T-helper 2 cell treated with Interferon-gamma antibody and Interleukin-4, amounts not matched to agents 100 ng/mL and 5 ng/mL, for 36 hours (primary cell): ENCODE measurements around the gene RNF157. TPM values are rescaled to one million over a fixed set of nuclear protein-coding genes. Genes with fewer than 3 reads are reported as not detected.
"Not testable (repeated sequence)": the region's sequence is repeated elsewhere in the genome, so short reads cannot be mapped to it uniquely, and the experiment has no call there.

ENCODE experiments used
- intact Hi-C: fragments of 100-400 bp; cut with micrococcal nuclease; formaldehyde crosslinking; loops from one replicate; pipeline ENCODE4 v1.15.1; 2023
- total RNA-seq: library from RNA; stranded (reverse); gene quantifications from 2 replicates; pipeline ENCODE4 v1.2.3, GENCODE V29; 2022

The RNF157 gene
- total RNA-seq, 1 donor from 2014 or later, result 66.0 TPM

DNA sequence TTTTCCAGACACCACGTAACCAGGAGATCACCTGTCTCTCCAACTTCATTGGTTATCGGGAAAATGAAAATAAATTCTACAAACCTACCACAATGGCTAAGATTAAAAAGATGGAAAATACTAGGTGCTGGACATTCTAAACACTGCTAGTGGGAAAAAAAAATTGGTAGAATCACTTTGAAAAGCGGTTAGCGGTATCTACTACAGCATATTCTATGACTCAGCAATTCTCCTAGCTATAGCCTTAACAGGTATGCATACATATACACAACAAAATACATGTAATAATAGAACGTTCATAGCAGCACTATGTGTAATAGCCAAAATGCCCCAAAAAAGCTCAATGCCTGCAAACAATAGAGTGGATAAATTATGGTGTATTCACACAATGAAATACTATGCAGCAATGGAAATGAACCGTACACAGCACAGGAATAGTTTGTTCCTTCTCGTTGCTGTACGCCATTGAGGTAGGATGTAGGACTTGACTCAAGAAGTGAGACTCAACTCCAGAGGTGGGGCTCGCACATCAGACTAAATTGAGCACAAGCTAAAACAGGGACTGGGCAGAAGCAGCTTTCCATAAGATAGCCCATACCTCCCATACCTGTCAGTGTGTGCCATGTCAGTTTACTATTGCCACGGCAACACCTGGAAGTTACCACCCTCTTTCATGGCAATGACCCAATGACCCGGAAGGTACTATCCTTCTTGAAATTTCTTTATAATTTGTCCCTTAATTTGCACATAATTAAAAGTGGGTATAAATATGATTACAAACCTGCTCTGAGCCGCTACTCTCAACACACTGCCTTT is 44.8 kb downstream of the RNF157 start:
- intact Hi-C loops, result no loop called here

DNA sequence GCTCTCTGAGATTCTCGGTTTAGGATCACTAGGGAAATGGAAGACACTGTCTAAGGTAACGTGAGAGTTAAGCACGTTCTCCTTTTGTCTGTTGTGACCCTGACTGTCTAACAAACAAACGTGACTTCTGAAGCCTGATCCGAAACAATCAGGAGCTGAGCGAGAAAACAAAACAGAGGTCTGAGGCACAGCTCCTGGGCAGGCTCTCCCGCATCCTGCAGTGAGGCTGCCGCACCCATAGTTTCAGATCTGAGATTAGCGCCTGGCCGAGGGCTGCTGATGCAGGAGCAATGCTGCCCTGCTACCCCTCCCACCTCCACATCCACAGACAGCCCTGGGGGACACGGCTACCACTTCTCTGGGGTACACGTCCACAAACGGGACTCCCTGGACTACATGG is 46.7 kb downstream of the RNF157 start:
- intact Hi-C loops, result loop anchor here (2.0 kb wide), 3 partner anchors 45 to 79 kb away; no protein-coding TSS in a partner anchor

DNA sequence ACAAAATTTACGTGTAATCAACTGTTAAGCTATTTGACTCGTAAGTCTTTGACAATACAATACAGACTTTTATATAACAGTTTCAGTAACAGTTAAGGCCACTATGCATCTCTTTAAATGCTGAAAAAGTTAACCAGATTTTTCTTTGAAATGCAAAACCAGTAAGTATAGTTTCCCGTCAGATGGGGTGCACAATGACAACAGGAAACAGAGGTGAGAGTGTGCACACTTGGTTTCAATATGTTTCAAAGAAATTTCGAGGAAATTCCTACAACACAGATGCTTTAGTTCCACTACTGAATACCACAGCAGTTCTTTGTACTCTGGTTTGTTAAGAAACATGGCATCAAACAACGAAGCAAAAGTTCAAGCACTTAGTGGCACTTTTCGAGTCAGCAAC is 48.4 kb downstream of the RNF157 start:
- intact Hi-C loops, result loop anchor here (1.0 to 2.0 kb wide), 5 partner anchors 10 to 81 kb away; no protein-coding TSS in a partner anchor

DNA sequence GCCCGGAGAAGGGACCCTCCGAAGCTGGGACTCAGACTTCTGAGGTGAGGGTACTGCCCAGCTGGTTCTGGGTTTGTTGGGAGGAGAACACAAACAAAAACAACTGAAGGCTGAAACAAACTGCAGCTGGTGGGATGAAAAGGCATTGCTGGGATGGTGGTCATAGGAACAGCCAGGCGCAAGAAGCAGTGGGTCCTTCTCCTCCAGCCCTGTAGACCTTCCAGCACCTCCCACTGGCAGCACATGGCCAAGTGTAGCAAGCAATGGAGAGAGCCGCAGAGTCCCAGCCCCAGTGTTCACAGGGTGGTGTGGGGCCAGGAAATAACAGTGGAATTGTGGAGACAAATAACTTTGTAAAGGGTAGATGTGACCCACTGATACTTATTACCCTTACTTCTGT is 50.6 kb downstream of the RNF157 start:
- intact Hi-C loops, result no loop called here

DNA sequence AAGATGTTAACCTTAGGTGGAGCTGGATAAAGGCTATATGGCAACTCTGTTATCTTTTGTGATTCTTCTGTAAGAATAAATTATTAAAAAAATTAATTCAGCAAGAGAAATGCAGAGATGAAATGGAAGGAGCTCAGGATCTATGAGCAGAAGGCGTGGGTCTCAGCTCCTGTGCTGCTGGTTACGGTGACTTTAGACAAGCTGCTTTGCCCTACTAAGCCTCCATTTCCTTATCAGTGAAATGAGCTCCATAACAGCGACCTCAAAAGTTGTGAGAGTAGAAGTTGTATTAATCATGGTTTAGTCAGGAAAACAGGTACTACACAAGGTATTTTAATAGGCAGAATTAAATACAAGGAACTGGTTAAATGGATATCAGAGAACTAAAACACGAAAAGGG is 51.0 kb downstream of the RNF157 start:
- intact Hi-C loops, result no loop called here

DNA sequence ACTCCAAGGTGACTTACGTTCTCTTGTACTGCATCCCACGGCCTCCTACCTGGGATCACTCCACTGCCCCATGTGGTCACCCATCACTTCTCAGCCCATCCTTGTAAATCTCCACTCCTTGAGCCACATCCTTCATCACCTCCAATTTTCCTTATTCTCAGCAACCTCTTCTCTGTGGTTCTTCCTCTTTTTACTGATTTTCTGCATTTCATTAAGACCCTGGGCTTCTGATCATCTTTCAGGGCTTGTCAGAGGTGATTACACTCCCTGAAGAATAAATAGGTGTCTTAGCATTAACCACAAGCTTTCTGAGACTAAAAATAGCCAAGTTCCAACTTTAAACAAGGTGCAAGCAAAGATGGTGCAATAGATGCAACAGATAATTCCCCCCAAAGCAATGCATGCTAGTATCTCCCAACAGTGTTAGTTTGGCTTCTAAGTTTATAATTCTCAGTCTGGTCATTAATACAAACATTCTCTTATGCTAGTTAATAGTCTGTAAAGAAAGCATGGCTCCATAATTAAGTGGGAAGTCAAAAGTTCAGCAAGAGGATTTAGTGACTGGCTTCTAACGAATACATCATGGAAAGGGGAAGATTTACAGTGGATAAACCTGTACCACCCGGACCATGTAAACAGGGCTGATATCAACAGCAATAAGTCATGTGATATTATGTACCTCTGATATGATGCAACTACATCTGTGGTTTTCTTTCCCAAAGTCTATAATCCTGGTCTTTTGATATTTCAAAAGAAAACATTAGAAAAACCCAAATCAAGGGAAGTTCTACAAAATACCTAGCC is 51.9 kb downstream of the RNF157 start:
- intact Hi-C loops, result no loop called here

DNA sequence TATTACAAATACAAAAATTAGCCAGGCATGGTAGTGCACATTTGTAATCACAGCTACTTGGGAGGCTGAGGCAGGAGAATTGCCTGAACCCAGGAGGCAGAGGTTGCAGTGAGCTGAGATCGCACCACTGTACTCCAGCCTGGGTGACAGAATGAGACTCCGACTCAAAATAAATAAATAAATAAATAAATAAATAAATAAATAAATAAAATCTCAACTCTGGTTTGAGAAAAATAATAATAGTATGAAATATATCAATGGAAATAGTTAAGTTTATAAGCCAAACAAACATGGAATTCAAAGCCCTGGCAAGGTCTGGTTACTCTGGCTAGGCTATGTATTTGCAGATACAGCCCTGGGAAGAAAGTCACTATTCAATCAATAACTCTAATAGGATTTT is 53.5 kb downstream of the RNF157 start:
- intact Hi-C loops, result not testable (repeated sequence)

DNA sequence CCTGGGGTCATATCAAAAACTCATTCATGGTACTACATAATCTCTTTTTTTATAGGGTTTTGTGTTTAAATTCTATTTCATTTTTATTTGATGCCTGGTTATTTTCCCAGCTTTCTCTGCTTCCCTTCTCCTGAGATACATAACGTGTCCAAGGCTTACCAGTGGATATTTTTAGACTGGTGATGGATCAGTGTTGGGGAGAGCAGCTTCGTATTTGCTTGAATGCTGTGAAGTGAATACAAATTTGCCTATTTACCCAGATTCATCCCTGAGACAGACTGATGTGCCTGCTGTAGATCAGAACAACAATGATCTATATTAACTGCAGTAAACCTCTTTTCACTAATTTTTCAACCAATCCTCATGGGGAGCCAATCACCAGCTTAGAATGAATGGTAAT is 56.0 kb downstream of the RNF157 start:
- intact Hi-C loops, result loop anchor here (5.0 kb wide), 1 partner anchor 42 kb away; the partner anchor contains the start of gene FOXJ1

DNA sequence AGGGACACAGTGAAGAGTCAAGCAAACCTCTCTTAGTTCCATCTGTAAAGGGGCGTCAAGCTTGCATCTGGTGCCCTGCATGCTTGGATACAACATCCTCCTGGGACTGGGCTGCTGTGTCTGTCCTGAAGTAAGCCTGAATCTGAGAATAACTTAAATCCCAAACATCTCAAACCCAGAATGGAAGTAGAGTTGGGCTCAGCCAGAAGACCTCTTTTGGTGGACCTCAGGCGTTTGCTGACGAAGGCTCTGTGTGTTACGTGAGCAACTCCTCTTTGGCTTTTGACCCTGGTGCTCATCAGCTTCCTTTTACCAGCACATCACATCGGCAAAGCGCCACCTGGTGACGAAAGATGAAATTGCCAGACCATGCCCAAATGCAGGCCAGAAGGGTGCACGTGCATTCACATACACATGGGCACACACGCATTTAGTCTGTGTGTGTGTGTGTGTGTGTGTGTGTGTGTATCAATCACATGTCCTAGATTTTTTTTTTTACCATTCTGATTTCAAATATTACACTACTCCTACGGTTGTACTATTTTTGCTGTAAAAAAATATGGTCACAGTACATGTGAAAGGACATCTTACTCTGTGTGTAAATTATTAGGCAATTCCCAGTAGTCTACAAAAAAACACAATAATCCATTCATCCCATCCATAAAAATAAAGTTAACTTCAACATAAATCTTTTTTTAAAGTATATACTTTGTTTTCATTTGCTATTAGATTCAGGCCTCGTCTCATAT is 58.1 kb downstream of the RNF157 start:
- intact Hi-C loops, result loop anchor here (1.0 to 5.0 kb wide), 3 partner anchors 10 to 61 kb away; partner anchors contain the start of gene FOXJ1

DNA sequence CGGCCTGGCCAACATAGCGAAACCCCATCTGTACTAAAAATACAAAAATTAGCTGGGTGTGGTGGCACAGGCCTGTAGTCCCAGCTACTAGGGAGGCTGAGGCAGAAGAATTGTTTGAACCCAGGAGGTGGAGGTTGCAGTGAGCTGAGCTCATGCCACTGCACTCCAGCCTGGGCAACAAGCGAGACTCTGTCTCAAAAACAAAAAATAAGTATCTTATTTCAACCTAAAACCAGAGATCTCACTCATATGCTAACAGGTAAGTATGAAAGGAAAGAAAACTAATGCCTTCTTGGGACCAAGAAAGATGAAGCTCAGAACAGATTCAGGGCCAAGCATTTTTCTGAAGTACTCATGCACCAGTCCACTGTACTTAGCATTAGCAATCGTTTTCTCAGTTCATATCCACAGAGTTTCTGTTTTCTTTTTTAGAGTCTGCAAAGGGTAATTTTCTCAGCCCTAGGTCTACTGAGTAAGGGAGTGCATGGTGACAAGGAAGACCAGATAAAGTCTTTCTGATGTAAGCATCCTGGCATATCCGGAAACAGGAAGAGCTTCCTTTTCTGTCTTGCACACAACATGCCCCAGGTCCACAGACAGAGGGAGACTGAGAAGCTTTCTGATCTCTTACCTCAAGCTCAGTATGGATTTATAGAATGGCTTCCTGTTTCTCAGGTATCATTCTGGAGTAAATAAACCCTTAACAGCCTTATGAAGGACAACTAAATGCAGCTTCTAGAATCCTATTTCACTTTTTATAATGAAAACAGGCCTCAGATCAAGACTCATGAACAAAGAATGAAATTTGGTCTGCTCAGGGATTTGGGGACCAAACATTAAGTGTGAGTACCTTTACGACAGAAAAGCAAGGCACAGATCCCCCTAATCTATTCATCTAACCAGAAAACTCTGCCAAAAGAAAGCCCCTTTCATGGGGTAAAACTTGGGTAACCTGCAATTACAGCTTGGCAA is 60.5 kb downstream of the RNF157 start:
- intact Hi-C loops, result loop anchor here (5.0 kb wide), 1 partner anchor 37 kb away; the partner anchor contains the start of gene FOXJ1

DNA sequence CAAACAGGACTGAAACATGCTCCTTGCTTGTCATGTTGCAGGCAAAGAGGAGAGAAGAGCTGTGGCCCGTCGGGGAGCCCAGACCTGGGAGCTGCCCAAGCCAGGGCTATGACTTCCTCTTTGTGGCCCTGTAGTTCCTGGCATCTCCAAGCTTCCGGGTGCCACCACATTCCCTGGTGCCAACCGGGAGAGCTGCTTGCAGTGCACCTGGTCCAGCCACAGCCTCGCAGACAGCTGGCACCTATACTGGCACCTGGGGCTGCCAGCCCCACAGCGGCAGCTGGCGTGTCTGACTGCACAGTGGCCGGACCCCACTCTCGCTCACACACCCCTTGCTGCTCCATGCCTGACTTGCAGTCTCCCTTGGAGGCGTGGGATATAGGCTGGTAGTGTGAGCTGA is 62.2 kb downstream of the RNF157 start:
- intact Hi-C loops, result no loop called here

DNA sequence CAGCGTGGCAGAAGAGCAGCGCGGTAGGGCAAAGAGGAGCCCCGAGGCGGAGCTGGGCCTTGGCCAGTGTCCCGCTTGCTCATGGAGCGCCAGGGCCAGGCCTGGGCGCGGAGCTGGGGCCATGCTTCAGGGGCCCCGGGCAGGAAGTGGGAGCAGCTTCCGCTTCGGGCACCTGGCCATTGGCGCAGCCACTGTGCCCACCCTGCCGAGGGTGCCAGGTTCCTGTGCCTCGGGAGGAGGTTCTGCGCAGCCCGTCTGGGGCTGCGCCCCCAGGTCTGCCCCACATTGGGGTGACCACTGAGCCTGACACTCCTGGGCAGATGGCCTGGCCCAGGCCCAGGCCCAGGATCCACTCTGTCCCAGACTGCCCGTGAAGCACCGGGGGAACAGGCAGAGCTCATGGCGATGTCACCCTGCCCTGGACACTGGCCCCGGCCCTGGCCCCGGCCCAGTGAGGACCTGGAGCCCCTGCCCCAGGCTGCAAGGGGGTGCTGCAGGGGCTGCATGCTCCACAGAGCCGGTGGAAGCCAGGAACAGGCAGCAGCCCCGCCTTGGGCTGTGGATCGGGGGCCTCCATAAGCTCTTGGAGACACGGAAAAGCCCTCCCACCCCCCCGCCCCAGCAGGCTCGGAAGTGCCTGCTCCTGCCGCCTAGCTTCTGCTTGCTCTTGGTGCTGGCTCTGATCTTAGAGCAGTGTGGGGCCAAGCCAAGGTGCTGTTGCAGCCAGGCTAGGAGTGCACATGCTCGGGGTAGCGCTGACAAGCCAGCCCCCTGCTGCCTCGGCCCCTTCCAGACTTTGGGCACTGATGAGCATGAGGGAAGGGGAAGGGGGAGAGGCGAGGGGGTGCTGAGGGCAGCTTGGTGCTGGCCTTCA is 63.4 kb downstream of the RNF157 start:
- intact Hi-C loops, result no loop called here

DNA sequence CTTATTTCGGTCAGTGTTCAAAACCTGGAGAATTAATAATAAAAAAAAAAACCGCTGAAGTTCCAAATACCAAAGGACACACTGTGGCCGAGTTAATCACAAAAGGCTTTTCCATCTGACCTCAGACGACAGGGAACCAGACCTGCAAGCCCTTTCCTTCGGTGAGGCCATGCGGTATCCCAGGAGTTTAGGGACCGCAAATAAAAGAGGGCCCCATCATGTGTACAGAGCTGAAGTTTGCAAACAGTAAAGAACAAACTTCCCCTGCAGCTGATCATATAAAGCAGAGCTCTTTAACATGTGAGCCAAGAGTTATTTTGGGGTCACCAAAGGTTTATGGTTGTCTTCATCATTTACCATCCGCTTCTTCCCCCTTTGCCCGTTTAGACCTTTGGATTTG is 66.3 kb downstream of the RNF157 start:
- intact Hi-C loops, result no loop called here

DNA sequence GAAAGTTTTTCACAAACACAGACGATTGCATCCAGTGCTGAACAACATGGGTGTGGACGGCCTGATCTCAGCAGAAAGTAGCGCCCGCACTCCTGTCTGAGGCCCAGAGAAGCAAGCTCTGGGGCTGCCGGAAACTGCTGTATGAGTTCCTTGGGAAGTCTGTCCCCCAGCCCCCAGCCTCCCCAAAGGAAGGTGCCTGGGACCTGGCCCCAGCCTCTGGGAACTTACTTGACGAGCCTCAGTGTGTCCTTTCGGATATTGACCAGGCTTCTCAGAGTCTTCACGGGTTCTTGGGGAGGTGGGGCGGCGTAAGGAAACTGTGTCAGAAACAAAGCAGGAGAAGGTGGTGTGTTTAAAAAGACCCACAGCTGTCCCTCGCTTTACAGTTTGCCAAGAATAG is 66.8 kb downstream of the RNF157 start:
- intact Hi-C loops, result no loop called here

DNA sequence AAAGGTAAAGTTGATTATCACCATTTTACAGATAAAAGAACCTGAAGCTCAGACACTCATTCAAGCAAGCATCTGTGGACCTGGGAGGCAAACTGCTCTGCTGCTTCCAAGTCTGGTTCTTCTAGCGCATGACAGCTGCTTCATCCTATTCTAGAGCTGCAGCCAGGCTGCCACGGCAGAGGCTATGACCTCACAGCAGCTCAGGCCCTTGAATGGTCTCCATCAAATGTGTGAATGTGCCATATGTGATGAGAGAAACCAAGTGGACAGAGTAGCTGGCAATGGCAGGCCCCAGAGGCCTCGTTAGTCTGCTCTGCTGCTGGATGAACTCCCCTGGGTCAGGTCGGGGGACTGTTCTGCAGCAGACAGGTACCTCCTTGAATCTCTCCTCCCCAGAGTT is 68.6 kb downstream of the RNF157 start:
- intact Hi-C loops, result no loop called here

DNA sequence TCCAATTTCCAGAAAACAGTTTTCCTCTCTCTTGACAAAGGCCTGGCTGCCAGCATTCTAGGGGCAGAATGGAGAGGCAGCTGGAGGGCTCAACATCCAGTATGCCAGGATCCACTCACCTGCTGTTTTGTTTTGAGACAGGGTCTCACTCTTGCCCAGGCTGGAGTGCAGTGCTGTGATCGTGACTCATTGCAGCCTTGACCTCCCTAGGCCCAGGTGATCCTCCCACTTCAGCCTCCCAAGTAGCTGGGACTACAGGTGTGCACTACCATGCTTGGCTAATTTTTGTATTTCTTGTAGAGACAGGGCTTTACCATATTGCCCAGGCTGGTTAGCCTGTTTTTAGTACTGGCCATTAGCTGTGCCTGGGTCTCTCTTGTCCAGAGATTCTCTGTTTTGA is 70.2 kb downstream of the RNF157 start:
- intact Hi-C loops, result no loop called here

DNA sequence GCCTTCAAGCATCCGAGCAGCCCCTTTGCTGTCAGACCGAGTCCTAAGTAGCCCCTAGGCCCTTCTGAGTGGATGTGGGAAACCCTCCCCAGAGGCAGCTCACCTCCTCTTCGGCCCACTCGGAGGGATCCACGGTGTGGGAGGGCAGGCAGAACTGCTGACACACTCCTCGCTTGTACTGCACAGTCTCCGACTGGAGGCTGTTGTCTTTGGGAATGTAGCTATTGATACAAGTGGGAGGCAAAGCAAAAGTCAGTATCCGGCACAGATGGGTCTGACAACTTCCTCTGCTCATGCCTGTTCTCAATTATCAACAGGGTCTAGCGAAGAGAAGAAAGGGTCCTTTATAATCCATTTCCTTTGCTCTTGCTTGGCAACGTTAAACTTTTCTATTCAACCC is 73.4 kb downstream of the RNF157 start:
- intact Hi-C loops, result no loop called here

DNA sequence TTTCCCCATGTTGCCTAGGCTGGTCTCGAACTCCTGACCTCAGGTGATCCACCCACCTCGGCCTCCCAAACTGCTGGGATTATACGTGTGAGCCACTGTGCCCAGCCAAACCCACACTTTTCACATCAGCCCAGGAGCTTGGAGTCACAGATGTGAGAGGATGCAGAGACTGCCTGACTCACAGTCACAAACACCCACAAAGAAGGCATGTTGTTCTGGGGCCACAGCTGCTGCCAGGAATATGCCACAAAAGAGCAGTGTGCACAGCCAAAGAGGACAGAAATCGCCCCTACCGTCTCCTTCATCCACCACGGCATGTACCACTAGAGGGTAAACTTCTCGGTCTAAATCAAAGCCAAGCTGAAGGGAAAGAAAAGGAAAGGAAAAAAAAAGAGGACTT is 74.1 kb downstream of the RNF157 start:
- intact Hi-C loops, result no loop called here

DNA sequence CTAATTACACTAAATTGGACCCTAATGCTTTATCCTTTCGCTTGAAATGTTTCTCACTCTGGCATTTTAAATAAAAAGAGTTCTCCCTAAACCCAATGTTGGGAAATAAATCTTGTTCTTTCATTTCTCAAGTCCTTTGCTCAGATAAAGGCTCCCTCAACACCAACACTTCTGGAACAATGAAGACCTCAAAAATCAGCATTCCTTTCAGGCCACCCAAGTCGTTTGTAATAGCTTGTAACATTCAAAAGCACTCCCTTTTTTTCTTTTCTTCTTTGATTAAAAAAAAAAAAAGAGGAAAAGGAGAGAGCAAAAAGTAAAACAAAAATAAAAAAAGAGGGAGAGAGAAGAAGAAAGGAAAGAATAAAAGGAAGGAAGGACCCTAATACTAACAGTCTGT is 76.0 kb downstream of the RNF157 start:
- intact Hi-C loops, result no loop called here
